ENCODE data around the gene RFX4.
"Not testable (repeated sequence)": the region's sequence is repeated elsewhere in the genome, so short reads cannot be mapped to it uniquely, and the experiment has no call there.

The RFX4 gene

DNA sequence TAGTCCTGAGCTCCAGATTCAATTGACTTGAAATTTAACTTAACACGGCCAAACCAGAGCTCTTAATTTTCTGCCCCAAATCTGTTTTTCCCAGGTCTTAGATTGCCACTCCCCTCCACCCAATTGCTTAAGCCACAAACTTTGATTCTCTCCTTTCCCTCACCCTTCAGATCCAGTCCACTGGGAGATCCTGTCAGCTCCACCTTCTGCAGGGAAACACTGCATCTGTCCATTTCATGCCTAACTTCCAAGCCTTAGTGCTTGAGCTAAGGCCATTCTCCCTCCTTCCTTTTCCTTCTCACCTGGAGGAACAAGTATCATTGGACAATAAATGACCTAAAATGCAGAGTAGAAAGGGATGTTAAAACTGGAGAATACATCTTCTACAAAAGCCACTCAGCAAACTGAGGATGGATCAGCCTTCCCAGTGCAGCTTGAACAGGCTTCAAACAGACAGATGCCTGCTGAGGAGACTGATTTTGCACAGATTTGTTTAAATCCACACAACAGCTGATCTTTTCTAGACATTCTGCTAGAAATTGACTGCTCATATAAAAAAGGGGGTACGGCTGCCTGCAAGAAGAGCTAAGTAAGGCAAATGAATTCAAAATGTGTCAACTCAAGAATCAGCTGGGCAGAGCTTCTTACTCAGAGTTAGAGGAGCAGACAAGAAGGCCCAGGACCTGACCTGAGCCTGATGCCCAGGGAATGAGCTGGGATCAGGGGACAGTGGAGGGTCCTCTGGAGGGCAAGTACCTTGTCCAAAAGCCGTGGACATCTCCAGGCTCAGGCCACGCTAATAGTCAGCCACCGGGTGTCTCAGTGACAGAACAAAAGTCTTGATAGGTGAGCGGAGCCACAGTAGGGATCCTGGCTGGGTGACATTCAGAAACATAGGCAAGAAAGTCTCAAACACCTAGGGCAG is 110.4 kb downstream of the RFX4 start:
- DNase-seq, result no peak

DNA sequence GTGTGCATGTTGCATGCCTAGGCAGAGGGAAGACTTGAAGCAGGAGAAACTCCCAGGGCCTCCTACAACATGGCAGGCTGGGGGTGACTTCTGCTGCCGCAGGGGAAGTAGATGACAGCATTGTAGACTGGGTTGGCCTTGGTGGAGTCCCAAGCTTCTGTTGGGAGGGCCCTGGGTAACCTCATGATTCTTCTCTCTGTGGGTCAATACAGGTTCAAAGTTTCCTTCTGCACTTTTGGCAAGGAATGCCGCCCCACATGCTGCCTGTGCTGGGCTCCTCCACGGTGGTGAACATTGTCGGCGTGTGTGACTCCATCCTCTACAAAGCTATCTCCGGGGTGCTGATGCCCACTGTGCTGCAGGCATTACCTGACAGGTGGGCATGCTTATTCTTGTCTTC is 113.3 kb downstream of the RFX4 start:
- DNase-seq, result no peak

DNA sequence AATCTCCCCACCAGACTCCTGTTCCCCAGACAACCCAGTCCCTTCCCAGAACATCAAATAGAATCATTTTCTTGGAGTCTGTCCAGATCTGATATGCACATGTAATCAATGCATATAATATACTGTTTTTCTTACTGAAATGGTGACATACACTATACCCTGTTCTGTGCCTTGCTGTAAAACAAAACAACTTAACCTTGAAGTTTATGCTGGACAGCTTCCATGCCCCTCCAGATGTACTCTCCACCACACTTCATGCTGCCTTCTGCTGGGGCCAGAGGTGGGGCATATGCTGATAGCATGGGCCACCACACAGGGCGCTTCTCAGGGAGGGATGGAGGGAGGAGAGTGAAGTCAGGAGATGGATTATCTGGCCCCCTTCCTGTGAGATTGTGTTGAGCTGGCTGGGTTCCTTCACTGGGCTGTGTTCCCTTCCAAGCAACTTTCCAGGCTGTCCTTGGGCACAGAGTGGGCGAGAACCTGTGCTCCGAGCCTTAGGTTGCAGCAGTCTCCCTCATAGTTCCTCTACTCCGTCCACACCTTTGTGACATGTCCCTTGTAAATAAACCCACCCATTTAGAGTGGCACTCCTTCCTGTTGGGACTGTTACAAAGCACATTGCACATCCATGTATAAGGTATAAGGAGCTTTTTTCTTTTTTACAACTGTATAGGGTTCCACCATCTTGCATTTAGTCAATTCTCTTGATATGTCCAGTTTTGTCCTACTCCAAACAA is 114.0 kb downstream of the RFX4 start:
- no peak for DNase-seq

DNA sequence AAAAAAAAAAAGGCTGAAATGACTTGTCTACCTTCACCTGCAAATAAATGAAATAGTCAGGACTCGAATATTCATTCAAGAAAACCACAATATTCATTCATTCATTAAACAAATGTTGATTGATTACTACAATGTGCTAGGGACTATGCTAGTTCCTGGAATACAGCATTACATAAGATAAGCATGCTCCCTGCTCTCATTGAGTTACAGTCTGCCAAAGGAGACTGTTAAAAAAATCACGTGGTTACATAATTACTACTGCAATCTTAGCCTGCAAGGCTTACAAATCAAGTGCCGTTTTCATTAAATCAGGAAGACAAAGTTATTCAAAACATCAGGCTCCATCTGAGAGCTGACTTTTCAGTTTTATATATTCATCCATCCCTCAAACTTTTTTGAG is 121.3 kb downstream of the RFX4 start:
- DNase-seq, result no peak

DNA sequence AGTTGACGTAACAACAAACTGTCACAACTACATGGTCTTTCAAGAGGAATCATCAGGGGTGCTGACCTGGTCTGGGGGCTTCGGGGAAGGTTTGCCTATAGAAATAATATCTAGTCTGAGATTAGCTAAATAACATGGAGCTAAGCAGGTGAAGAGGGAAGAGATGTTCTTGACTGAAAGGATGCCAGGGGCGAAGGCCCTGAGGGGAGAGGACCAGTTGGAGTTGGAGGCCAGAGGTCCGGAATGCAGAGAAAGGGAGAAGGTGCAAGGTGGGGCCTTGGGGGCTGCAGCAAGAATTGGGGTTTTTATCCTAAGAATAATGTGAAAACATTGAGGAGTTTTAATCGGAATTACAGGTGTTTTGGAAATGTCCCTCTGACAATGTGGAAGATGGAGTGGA is 123.2 kb downstream of the RFX4 start:
- no peak for DNase-seq

DNA sequence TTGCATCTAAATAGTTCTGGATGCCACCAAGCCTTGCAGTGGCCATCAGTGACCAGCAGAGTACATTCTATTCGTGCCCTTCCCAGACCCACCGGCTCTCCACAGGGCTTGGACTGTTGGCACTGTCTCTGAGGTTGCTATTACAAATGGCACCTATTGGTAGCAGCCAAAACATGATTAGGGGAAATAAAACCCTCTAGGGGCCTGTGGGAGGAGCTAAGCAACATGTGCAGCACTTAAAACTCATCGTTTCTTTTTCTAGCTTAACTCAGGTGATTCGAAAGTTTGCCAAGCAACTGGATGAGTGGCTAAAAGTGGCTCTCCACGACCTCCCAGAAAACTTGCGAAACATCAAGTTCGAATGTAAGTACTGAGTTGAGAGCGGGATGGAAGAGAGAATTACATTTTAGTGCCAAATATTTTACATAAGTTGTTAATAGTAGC is 126.3 kb downstream of the RFX4 start:
- DNase-seq, result no peak

DNA sequence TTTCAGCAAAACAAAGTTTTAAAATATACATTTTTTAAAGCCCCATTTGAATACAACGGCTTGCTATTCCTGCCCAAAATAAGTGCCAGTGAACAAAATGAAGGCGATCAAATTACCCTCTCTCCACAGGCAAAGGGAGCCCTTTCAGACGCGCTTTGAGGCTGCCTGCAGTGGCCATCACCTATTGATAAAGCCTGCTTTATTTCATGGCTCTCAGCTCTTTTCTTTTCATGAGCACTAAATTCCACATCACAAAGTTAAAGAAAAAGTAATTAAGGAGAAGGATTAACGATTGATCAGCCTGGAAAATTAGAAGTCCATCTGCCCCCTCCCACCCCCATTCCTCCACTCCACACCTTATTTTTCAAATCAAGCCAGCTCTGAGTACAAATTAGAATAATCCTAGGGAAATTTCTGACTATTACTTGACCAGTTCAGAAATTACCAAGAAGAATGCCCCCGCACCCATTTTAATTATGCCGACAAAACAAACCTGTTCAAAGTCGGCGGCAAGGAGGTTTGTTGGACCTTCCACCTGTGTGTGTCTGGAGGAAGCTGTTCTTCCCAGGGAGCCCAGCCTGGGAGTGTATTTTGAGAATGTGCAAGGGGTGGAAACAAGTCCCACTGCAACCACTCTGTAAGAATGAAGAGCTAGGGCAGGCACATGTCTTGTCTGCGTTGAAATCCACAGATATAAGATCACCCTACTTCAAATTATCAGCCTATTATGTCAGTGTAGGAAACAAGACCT is 127.5 kb downstream of the RFX4 start:
- no peak for DNase-seq

DNA sequence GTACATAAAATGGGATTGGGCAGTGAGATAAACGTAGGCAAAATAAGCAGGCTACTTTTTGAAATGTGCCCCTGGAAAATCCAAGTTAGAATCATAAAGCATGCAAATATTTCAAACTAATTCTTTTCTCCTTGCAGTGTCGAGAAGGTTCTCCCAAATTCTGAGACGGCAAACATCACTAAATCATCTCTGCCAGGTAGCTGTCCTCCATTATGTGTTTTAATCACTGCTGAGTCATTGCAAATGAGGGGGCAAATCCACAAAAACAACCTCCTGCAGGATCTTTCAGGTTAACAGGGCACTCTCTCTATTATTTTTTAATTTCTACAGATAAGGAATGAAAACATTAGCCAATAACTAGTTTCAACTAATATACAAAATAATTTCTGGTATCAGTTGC is 128.5 kb downstream of the RFX4 start:
- no peak for DNase-seq

DNA sequence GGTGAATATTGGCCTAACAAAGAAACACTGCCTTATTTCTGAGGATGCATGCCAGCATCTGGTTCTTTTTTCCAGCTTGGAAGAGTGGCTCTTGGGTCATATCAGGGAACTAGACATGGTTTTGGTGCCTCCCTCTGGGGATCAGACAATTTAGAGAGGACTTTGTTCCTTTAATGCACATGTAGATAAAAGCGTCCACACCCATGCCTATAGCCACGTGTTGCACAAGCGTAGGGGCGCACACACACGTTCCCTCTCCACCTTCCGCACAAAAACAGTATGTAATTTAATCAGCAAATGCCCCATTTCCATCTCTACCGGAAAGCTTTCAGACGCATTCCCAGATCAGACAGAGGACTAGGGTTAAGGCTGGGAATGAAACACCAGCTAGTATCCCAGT is 130.0 kb downstream of the RFX4 start:
- no peak for DNase-seq

DNA sequence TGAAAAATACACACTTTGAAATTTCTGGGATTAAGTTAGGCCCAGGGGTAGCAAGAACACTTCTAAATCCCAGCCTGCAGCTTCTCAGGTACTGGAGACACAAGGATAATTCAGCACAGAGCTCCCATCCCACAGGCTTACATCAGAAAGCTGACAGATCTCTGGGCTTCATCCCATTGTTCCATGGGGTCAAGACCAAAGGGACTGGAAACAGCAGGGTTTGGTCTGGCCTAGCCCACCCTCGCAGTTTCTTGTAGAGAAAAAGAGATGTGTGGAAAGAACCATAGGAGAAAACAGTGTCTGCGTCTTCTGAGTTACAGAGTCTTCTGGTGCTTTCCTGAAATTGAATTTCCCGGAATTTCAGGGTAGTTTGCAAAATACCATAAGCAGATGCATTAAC is 132.1 kb downstream of the RFX4 start:
- DNase-seq, result no peak

DNA sequence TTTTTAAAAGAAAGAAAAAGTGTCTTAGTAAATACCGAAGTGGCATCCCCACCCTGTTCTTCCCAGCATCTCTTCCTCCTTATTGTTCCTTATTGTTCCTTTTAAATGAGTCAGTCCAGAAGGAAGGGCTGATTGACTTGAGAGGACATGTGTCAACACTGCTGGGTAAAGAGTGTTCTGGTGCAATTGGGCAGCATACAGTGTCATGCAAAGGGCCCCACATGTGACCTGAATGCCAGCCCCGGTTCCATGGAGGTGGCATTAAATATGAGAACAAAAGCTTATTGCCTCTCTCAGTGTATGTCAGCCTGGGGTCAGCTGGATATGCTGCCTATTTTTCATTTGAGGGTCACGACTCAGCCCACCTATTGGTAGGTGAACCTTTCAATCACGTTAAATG is 132.8 kb downstream of the RFX4 start:
- no peak for DNase-seq

DNA sequence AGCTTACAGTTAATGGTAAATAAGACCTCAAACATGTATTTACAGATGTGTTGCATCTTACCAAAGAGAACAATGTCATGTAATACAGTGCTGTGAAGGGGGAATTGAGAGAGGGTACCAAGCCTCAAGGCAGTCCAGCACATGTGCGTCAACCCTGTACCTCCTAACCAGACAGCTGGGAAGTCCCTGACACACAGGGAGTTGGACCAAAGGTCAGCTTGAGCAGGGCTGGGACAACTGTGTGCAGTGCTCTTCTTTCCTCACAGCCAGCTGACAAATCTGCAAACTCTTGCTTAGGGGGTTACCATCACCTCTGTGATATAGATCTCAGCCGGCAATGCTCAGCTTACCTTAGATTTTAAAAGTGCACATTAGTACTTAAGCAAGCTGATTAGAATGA is 134.9 kb downstream of the RFX4 start:
- DNase-seq, result no peak

DNA sequence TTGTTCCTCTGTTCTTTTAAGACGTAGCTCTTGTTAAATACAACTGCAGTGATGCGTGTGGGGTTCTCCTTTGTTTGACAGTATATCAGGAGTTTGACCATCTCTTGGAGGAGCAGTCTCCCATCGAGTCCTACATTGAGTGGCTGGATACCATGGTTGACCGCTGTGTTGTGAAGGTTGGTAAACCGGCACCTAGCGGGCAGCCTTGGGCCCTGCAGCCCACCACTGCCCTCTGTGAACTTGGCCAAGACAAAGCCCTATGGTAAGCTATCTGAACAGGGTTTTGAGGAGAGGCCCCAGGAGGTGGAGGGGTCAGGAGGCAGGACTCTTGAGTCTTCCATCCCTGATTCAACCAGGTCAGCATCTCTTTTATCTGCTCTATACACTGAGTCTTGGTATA is 137.1 kb downstream of the RFX4 start:
- DNase-seq, result no peak

DNA sequence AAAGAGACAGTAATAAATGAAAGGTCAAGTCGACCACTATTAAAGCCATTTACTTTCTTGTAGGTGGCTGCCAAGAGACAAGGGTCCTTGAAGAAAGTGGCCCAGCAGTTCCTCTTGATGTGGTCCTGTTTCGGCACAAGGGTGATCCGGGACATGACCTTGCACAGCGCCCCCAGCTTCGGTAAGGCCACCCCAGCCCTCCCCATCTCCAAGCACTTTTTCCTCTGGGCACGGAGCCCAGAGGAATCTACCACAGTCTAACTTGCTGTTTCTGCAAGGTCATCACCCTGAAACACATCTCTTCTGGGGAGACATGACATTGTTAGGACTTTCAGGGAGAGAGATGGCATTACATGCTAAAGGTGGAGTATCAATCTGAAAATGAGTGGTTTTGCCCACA is 137.9 kb downstream of the RFX4 start:
- no peak for DNase-seq

DNA sequence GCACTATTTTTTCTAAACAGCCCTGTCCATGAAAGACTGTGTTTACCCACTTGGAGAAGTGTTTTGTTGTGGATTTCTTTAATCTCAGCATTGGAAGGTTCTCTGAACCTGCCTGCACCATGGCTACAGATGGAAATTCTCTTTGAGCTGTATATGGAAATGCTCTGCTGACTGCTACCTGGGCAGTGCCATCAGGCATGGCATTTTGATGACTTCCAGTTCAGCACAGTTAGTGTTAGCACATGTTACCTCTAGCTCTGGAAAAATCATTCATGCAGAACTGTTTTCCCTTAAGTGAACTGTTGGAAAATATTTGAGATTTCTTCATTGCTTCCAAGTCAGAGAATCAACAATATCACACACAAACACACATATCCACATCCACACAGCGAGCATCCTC is 139.1 kb downstream of the RFX4 start:
- no peak for DNase-seq

DNA sequence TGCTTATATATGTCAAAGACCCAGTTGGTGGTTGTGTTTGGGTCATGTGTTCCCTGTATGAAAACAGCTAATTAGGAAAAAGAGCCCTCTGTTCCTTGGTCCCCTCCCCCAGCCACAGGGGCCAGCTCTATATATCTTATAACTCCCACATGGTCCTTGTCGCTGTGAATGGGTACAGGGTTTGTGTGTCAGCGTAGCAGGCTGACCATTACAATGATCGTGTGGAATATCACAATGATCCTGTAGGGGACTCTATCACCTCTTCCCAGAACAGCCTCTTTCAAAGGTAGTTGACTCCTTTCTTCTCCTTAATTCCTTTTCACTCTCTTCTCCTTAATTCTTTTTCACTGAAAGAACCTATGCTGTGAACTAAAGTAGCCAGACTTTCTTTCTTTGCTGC is 140.0 kb downstream of the RFX4 start:
- no peak for DNase-seq

DNA sequence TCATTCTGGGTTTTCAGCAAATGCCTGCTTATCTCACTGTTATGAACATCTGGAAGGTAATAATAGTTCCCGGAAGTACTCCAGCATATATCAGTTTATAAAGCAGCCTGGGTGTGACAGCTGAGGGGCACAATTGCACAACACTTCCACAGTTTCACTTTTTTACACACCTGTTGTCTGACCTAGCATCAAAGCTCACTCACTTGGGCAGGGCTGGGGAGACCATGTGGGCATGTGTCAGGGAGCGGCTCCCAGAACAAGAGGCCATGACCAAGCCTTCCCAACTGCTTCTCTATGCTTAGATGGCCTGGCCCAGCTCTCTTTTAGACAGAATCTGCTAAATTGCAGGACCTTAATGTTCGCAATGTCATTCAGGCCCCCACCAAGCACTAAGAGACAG is 140.6 kb downstream of the RFX4 start:
- no peak for DNase-seq

DNA sequence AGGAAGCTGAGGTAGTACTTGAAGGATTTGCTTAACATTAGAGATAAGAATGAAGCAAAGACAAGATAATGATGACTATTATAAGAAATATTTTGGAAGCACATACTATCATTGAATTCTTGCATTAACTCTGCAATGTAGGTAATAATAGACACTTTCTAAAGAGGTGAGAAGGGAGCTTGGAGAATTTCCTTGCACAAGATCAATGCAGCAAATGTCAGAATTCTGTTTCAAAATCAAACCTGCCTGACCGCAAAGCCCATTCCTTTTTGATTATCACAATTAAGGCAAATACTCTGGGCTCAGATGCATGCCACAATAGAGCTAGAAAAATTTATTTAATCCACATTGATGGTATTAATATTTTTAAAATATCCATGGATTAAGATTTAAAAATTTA is 141.3 kb downstream of the RFX4 start:
- no peak for DNase-seq

DNA sequence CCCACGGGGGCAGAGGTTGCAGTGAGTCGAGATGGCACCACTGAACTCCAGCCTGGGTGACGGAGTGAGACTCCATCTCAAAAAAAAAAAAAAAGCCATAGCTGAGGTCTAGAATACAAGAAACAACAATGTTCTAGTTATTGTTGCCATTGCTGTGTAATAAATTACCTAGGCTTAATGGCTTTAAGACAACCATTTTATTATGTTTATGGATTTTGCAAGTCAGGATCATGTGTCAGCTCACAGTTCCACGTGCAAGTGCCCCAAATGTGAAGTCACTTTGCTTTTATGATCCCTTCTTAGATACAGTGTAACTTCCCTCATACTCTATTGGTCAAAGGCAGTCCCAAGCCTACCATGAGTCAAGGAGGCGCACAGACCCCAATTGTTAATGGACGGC is 142.1 kb downstream of the RFX4 start:
- no peak for DNase-seq

DNA sequence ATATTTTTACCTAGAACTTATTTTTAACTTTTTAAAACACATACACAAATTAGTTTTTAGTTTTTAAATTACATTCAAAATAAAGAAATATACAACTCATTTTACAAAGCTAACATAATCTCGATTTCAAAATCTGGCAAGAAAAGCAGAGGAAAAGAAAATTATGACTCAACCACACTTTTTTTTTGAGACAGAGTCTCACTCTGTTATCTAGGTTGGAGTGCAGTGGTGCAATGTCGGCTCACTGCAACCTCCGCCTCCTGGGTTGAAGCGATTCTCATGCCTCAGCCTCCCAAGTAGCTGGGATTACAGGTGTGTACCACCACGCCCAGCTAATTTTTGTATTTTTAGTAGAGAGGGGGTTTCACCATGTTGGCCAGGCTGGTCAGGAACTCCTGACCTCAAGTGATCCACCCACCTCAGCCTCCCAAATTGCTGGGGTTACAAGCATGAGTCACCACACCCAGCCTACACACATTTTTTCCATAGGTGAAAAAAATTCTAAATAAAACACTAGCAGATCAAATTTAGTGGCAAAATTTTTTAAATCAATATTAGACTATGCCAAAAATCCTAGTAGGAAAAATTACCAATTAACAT is 143.9 kb downstream of the RFX4 start:
- DNase-seq, result not testable (repeated sequence)

DNA sequence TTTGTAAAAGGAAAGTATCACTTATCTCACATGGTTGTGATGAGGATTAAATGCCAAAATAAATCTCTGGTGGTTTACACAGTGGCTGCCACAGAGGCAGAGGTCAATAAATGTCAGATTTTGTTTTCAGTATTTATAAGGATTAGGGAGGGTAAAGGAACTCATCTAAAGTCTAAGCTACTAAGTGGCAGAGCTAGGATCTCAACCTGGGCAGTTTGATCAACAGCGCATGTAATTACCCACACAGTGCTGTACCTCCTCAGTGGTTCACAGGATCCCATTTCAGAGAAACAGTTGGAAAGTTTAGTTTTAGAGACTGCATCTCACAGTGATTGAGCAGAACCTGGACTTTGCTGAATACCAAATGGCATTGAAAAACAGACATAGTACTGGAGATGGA is 146.8 kb downstream of the RFX4 start:
- DNase-seq, result no peak

DNA sequence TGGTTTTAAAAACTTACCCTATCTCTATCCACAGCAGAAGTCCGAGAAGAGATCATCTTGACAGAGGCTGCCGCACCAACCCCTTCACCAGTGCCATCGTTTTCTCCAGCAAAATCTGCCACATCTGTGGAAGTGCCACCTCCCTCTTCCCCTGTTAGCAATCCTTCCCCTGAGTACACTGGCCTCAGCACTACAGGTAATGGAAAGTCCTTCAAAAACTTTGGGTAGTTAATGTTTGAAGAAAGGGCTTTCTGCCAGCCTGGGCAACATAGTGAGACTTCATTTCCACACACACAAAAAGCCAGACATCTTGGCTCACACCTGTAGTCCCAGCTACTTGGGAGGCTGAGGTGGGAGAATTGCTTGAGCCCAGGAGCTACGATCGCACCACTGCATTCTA is 150.1 kb downstream of the RFX4 start:
- DNase-seq, result no peak

DNA sequence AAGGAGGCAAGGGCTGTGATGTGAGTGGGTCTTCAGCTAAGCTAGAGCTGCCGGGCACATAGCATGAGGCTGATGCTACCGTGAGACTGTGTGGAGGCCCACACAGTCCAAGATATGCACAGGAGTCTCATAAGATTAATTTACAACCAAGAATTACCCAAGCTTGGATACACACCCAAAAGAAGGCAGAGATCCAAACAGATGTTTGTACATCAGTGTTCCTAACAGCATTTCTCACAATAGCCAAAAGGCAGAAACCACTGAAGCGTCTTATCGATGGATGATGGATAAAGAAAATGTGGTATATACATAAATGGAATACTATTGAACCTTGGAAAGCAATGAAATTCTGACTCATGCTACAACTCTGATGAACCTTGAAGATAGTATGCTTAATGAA is 150.9 kb downstream of the RFX4 start:
- no peak for DNase-seq
